Astrocyte (in vitro differentiated cells and primary cell): ENCODE results near the gene ORC1. TPM values are rescaled to one million over a fixed set of nuclear protein-coding genes. Genes with fewer than 3 reads are reported as not detected.

Experiments used
- DNase-seq: peaks from one replicate; pipeline ENCODE4 v3.0.0-alpha.2; 2010; ENCODE audit warnings: low read depth
- FAIRE-seq: peaks from 2 replicates; lab custom pipeline; 2011; peaks lifted over from hg19 to GRCh38; lab: Jason Lieb, UNC
- H2AFZ ChIP-seq: 2 replicates; pipeline ENCODE4 v1.6.0; 2012; ENCODE audit warnings: low read depth, low read length, inconsistent platforms
- H3K27ac ChIP-seq: 2 replicates; pipeline ENCODE4 v1.5.1; 2011; ENCODE audit warnings: low read depth, low read length, inconsistent platforms
- H3K27me3 ChIP-seq: 2 replicates; pipeline ENCODE4 v1.6.0; 2011; ENCODE audit warnings: low read length, inconsistent platforms; ENCODE audit not compliant: insufficient read depth
- H3K36me3 ChIP-seq: 2 replicates; pipeline ENCODE4 v1.5.1; 2011; ENCODE audit warnings: low read length, inconsistent platforms; ENCODE audit not compliant: insufficient read depth
- H3K4me1 ChIP-seq: 2 replicates; pipeline ENCODE4 v1.5.1; 2011; ENCODE audit warnings: low read length, inconsistent platforms; ENCODE audit not compliant: insufficient read depth
- H3K4me2 ChIP-seq: 2 replicates; pipeline ENCODE4 v1.6.0; 2012; ENCODE audit warnings: low read length, inconsistent platforms
- H3K4me3 ChIP-seq: 2 replicates; pipeline ENCODE4 v1.5.1; 2011; ENCODE audit warnings: low read depth, mild to moderate bottlenecking, low read length, inconsistent platforms; ENCODE audit not compliant: insufficient read depth
- H3K79me2 ChIP-seq: 2 replicates; pipeline ENCODE4 v1.6.0; 2012; ENCODE audit warnings: mild to moderate bottlenecking, low read length, inconsistent platforms; ENCODE audit not compliant: insufficient read depth
- H3K9ac ChIP-seq: 2 replicates; pipeline ENCODE4 v1.6.0; 2012; ENCODE audit warnings: mild to moderate bottlenecking, low read length, inconsistent platforms
- H3K9me3 ChIP-seq: 2 replicates; pipeline ENCODE4 v1.5.1; 2012; ENCODE audit warnings: low read depth, mild to moderate bottlenecking, low read length, inconsistent platforms; ENCODE audit not compliant: insufficient read depth
- H4K20me1 ChIP-seq: 2 replicates; pipeline ENCODE4 v1.6.0; 2012; ENCODE audit warnings: low read length, inconsistent platforms; ENCODE audit not compliant: insufficient read depth
- H3K27ac Mint-ChIP-seq: one replicate; pipeline ENCODE4 v1.8.0; 2021; ENCODE audit warnings: mild to moderate bottlenecking, mixed read lengths; ENCODE audit not compliant: unreplicated experiment
- H3K27me3 Mint-ChIP-seq: one replicate; pipeline ENCODE4 v1.8.0; 2021; ENCODE audit warnings: low read depth, mixed read lengths; ENCODE audit not compliant: unreplicated experiment
- H3K36me3 Mint-ChIP-seq: one replicate; pipeline ENCODE4 v1.8.0; 2021; ENCODE audit warnings: low read depth, mixed read lengths; ENCODE audit not compliant: unreplicated experiment
- H3K4me1 Mint-ChIP-seq: one replicate; pipeline ENCODE4 v1.8.0; 2021; ENCODE audit warnings: low read depth, mixed read lengths; ENCODE audit not compliant: unreplicated experiment
- H3K4me3 Mint-ChIP-seq: one replicate; pipeline ENCODE4 v1.8.0; 2021; ENCODE audit warnings: mild to moderate bottlenecking, moderate library complexity, mixed read lengths; ENCODE audit not compliant: unreplicated experiment
- H3K9me3 Mint-ChIP-seq: one replicate; pipeline ENCODE4 v1.8.0; 2021; ENCODE audit warnings: mild to moderate bottlenecking, mixed read lengths; ENCODE audit not compliant: unreplicated experiment
- EZH2 ChIP-seq: IDR thresholded peaks from 2 replicates; pipeline ENCODE4 v1.6.1; 2012; ENCODE audit warnings: mild to moderate bottlenecking, low read length, inconsistent platforms; ENCODE audit not compliant: insufficient read depth
- total RNA-seq: library from RNA; stranded (reverse); gene quantifications from 2 replicates; pipeline ENCODE4 v1.2.1, GENCODE V29; 2021
- TF ChIP-seq, protein P1 (sequence below): IDR thresholded peaks from 2 replicates; pipeline ENCODE4 v1.5.1; 2011; ENCODE audit warnings: low read depth, mild to moderate bottlenecking, inconsistent platforms, low read length, moderate library complexity; ENCODE audit not compliant: insufficient read depth

The ORC1 gene
- total RNA-seq, 1 donor from 2014 or later: 2.1 TPM

- no peak for FAIRE-seq
Observed at GRCh38 chr1:52359676-52360594, 44.3 kb downstream of the ORC1 start.

DNA sequence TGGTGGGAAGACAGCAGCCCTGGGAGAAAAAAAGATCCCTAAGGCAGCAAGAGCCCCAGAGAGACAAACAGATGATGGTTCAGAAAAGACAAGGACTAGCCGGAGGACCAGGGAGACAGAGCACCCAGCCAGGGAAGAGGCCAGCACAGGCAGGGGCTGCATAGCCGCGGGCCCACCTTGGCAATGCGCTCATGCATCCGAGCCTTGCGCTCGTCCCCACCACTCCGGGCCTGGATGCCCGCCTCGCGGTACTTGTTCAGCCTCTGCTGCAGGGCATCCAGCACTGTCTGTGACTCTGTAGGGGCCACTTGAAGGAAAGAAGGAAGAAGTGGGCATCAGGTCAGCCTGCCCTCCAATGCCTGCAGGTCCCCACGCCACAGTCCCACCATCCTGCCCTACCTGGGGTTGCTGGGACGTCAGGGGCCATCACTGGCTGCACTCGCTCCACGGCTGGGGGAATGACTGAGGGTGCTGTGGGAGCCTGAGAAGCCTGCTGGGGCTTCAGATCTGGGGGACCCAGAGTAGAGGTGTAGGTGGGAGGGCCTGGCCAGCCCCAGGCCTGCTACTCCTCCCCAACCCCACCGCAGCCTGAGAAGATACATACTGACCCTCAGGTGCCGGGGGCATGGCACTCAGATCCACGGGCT, 45.2 kb downstream of the ORC1 start:
- no peak for FAIRE-seq
- Mint-ChIP-seq H3K4me3 (no peak overlapping the region), H3K27ac (no peak overlapping the region), H3K27me3 (no peaks in the 10 kb centered on the region), H3K9me3 (no peaks in the 10 kb centered on the region), H3K36me3 (peaks cover 35% of the 10 kb centered on the region), H3K4me1 (no peaks in the 10 kb centered on the region)
- Histone ChIP-seq H3K4me1 (no peaks in the 10 kb centered on the region), H3K27ac (no peak overlapping the region), H2AFZ (no peak overlapping the region), H3K9ac (no peak overlapping the region), H4K20me1 (peaks cover 38% of the 10 kb centered on the region), H3K9me3 (no peaks in the 10 kb centered on the region), H3K4me2 (no peak overlapping the region), H3K79me2 (peaks cover 18% of the 10 kb centered on the region), H3K4me3 (no peak overlapping the region), H3K27me3 (no peaks in the 10 kb centered on the region), H3K36me3 (peaks cover 49% of the 10 kb centered on the region)
- TF ChIP-seq, protein P1, sequence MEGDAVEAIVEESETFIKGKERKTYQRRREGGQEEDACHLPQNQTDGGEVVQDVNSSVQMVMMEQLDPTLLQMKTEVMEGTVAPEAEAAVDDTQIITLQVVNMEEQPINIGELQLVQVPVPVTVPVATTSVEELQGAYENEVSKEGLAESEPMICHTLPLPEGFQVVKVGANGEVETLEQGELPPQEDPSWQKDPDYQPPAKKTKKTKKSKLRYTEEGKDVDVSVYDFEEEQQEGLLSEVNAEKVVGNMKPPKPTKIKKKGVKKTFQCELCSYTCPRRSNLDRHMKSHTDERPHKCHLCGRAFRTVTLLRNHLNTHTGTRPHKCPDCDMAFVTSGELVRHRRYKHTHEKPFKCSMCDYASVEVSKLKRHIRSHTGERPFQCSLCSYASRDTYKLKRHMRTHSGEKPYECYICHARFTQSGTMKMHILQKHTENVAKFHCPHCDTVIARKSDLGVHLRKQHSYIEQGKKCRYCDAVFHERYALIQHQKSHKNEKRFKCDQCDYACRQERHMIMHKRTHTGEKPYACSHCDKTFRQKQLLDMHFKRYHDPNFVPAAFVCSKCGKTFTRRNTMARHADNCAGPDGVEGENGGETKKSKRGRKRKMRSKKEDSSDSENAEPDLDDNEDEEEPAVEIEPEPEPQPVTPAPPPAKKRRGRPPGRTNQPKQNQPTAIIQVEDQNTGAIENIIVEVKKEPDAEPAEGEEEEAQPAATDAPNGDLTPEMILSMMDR: no peak
- no peak for TF ChIP-seq EZH2
- DNase-seq: no peak

More at GRCh38 chr1:52359676-52360594, 44.3 kb downstream of the ORC1 start:
- H3K9me3 Mint-ChIP-seq: no peaks in the 10 kb centered on the region
- Histone ChIP-seq H3K27ac (no peak overlapping the region), H3K36me3 (peaks cover 39% of the 10 kb centered on the region), H3K9me3 (no peaks in the 10 kb centered on the region), H3K4me2 (no peak overlapping the region), H3K4me1 (peaks cover 5% of the 10 kb centered on the region), H3K79me2 (peaks cover 28% of the 10 kb centered on the region), H2AFZ (no peak overlapping the region), H3K4me3 (no peak overlapping the region), H3K9ac (no peak overlapping the region), H4K20me1 (peaks cover 42% of the 10 kb centered on the region), H3K27me3 (no peaks in the 10 kb centered on the region)
- H3K36me3 Mint-ChIP-seq: peaks cover 32% of the 10 kb centered on the region
- no peak overlapping the region for H3K4me3 Mint-ChIP-seq
- TF ChIP-seq, protein P1: no peak
- TF ChIP-seq EZH2: no peak
- H3K27me3 Mint-ChIP-seq: no peaks in the 10 kb centered on the region
- H3K27ac Mint-ChIP-seq: no peak overlapping the region
- no peak for DNase-seq
- peaks cover 3% of the 10 kb centered on the region for H3K4me1 Mint-ChIP-seq
